ENCODE measurements around the gene CRTC1.
"Not testable (repeated sequence)": the region's sequence is repeated elsewhere in the genome, so short reads cannot be mapped to it uniquely, and the experiment has no call there.

The CRTC1 gene

GRCh38 chr19:18669883-18670282 is 13.6 kb upstream of the CRTC1 start:
- no peak for DNase-seq (ENCODE audit: low read depth in 2 of 2)

- no peak for DNase-seq (ENCODE audit: low read depth in 2 of 2)
Measured at GRCh38 chr19:18670312-18670711, 13.2 kb upstream of the CRTC1 start.

GRCh38 chr19:18671303-18672043 is 12.0 kb upstream of the CRTC1 start:
- no peak for DNase-seq (ENCODE audit: low read depth in 2 of 2)

GRCh38 chr19:18672044-18672451 is 11.4 kb upstream of the CRTC1 start:
- no peak for DNase-seq (ENCODE audit: low read depth in 2 of 2)

- no peak for DNase-seq (ENCODE audit: low read depth in 2 of 2)
Measured at GRCh38 chr19:18672606-18673337, 10.7 kb upstream of the CRTC1 start.

GRCh38 chr19:18674616-18675015 is 8.9 kb upstream of the CRTC1 start:
- no peak for DNase-seq (ENCODE audit: low read depth in 2 of 2)

- no peak for DNase-seq (ENCODE audit: low read depth in 2 of 2)
Measured at GRCh38 chr19:18675779-18676178, 7.7 kb upstream of the CRTC1 start.

GRCh38 chr19:18676692-18677091 is 6.8 kb upstream of the CRTC1 start:
- DNase-seq (ENCODE audit: low read depth in 2 of 2): no peak

- DNase-seq (ENCODE audit: low read depth in 2 of 2): no peak
Measured at GRCh38 chr19:18677156-18677555, 6.3 kb upstream of the CRTC1 start.

- DNase-seq (ENCODE audit: low read depth in 2 of 2): not testable (repeated sequence)
Measured at GRCh38 chr19:18680148-18680547, 3.3 kb upstream of the CRTC1 start.

- no peak for DNase-seq (ENCODE audit: low read depth in 2 of 2)
Measured at GRCh38 chr19:18682807-18683108, 722 bp upstream of the CRTC1 start.

- no peak for DNase-seq (ENCODE audit: low read depth in 2 of 2)
Measured at GRCh38 chr19:18683958-18684641, 620 bp downstream of the CRTC1 start.

GRCh38 chr19:18684642-18684993 is 1.1 kb downstream of the CRTC1 start:
- no peak for DNase-seq (ENCODE audit: low read depth in 2 of 2)

- DNase-seq (ENCODE audit: low read depth in 2 of 2): no peak
Measured at GRCh38 chr19:18685597-18686190, 2.2 kb downstream of the CRTC1 start.

- DNase-seq (ENCODE audit: low read depth in 2 of 2): no peak
Measured at GRCh38 chr19:18687740-18688465, 4.4 kb downstream of the CRTC1 start.

- DNase-seq (ENCODE audit: low read depth in 2 of 2): no peak
Measured at GRCh38 chr19:18696023-18696422, 12.5 kb downstream of the CRTC1 start.

GRCh38 chr19:18697680-18698079 is 14.2 kb downstream of the CRTC1 start:
- no peak for DNase-seq (ENCODE audit: low read depth in 2 of 2)

- DNase-seq (ENCODE audit: low read depth in 2 of 2): no peak
Measured at GRCh38 chr19:18698321-18699167, 15.1 kb downstream of the CRTC1 start.

- DNase-seq (ENCODE audit: low read depth in 2 of 2): no peak
Measured at GRCh38 chr19:18699403-18700054, 16.0 kb downstream of the CRTC1 start.

GRCh38 chr19:18700501-18701249 is 17.2 kb downstream of the CRTC1 start:
- peak; percentile 49 for DNase-seq (ENCODE audit: low read depth in 2 of 2)
